ENCODE results near the gene PNKD.

- no peak for TF ChIP-seq CTCF (conservative IDR thresholded peaks at IDR 0.05 in 1 of 2, IDR thresholded peaks at IDR 0.05 in 1 of 2; ENCODE audit: low read depth in 1 of 2, low read length in 2 of 2)
- no peak for TF ChIP-seq EZH2 (IDR thresholded peaks at IDR 0.05; ENCODE audit: low read length, missing control alignments)
These were observed 122.1 kb downstream of the PNKD start for GRCh38 chr2:218392459-218392858.
